NCI-H146 (cell line): ENCODE results near the gene PHF3.
A peak's percentile ranks its signal among the peaks of the same experiment; 100 is the strongest.

Source experiments
- DNase-seq: peaks from one replicate; lab custom pipeline; 2025; lab: John Stamatoyannopoulos, UW

PHF3 gene

GRCh38 chr6:63764318-63764916, 128.8 kb downstream of the PHF3 start:
- DNase-seq = peak; percentile 27
